H1 (cell line): ENCODE data around the gene KCNAB3. TPM values are rescaled to one million over a fixed set of nuclear protein-coding genes. Genes with fewer than 3 reads are reported as not detected.

ENCODE experiments used
- CTCF ChIA-PET: fragments of 300-600 bp; sonication (Branson Sonifier 250); formaldehyde crosslinking; loops from one replicate; lab custom pipeline; 2021; ENCODE audit not compliant: partially characterized antibody; lab: Charles Lee
- POLR2A ChIA-PET: fragments of 300-600 bp; sonication (Branson Sonifier 250); formaldehyde crosslinking; loops from one replicate; lab custom pipeline; 2021; ENCODE audit warnings: inconsistent platforms; ENCODE audit not compliant: partially characterized antibody; lab: Charles Lee
- DNase-seq, 2 experiments: peaks; one replicate each; pipeline versions ENCODE4 v3.0.0 to v3.0.0-alpha.2; 2010 to 2022; ENCODE audit warnings: low spot score in 2 of 2, low read depth in 1 of 2, mixed read lengths in 1 of 2
- FAIRE-seq: peaks from 2 replicates; lab custom pipeline; 2011; peaks lifted over from hg19 to GRCh38; lab: Jason Lieb, UNC
- H2AFZ ChIP-seq: 2 replicates; pipeline ENCODE4 v1.8.1; 2012; ENCODE audit warnings: low read length, inconsistent platforms
- H2AK5ac ChIP-seq: 2 replicates; pipeline ENCODE4 v1.6.1; 2013; ENCODE audit warnings: low read depth, low read length
- H2BK120ac ChIP-seq: replicated peaks from 2 replicates; pipeline ENCODE3; 2013; ENCODE audit warnings: low read depth, low read length, inconsistent platforms
- H2BK12ac ChIP-seq: 2 replicates; pipeline ENCODE4 v1.6.1; 2013; ENCODE audit warnings: low read depth, low read length
- H2BK15ac ChIP-seq: 2 replicates; pipeline ENCODE4 v1.6.1; 2013; ENCODE audit warnings: low read length
- H2BK20ac ChIP-seq: 2 replicates; pipeline ENCODE4 v1.6.1; 2013; ENCODE audit warnings: low read length
- H2BK5ac ChIP-seq: 2 replicates; pipeline ENCODE4 v1.6.1; 2013; ENCODE audit warnings: low read depth, low read length
- H3K14ac ChIP-seq: 2 replicates; pipeline ENCODE4 v1.6.1; 2013; ENCODE audit warnings: inconsistent platforms; ENCODE audit not compliant: insufficient read length
- H3K18ac ChIP-seq: 2 replicates; pipeline ENCODE4 v1.6.1; 2013; ENCODE audit warnings: low read length; ENCODE audit errors: extremely low read depth
- H3K23ac ChIP-seq: 2 replicates; pipeline ENCODE4 v1.6.1; 2013; ENCODE audit warnings: inconsistent platforms; ENCODE audit not compliant: insufficient read length
- H3K23me2 ChIP-seq: 2 replicates; pipeline ENCODE4 v1.6.1; 2013; ENCODE audit warnings: low read depth, low read length
- H3K27ac ChIP-seq: 2 replicates; pipeline ENCODE4 v1.6.1; 2011; ENCODE audit warnings: low read depth, low read length, inconsistent platforms
- H3K27me3 ChIP-seq, 4 experiments: replicated peaks in 1 of 4; 1 replicate in 1 of 4; 2 replicates in 3 of 4; pipeline versions ENCODE4 v1.6.1 to v1.8.1; 2011 to 2013; ENCODE audit warnings: low read length in 3 of 4, mild to moderate bottlenecking in 3 of 4, inconsistent platforms in 2 of 4, mixed read lengths in 2 of 4, moderate library complexity in 1 of 4; ENCODE audit not compliant: control insufficient read depth in 3 of 4, insufficient read depth in 3 of 4; ENCODE audit errors: extremely low read depth in 1 of 4
- H3K36me3 ChIP-seq, 4 experiments: 2 replicates each; pipeline versions ENCODE4 v1.6.1 to v1.8.1; 2011 to 2013; ENCODE audit warnings: mild to moderate bottlenecking in 4 of 4, low read length in 3 of 4, moderate library complexity in 2 of 4, control low read depth in 1 of 4, inconsistent platforms in 1 of 4; ENCODE audit not compliant: insufficient read depth in 4 of 4, control insufficient read depth in 2 of 4
- H3K4ac ChIP-seq: replicated peaks from 2 replicates; pipeline ENCODE3; 2013; ENCODE audit warnings: low read length, low read depth, mixed read lengths, inconsistent platforms; ENCODE audit not compliant: insufficient read length
- H3K4me1 ChIP-seq, 4 experiments: replicated peaks in 1 of 4; 1 replicate in 1 of 4; 2 replicates in 3 of 4; pipeline versions ENCODE4 v1.6.1 to v1.8.1; 2011 to 2013; ENCODE audit warnings: low read length in 3 of 4, inconsistent platforms in 2 of 4, mixed read lengths in 1 of 4; ENCODE audit not compliant: insufficient read depth in 4 of 4, control insufficient read depth in 3 of 4
- H3K4me2 ChIP-seq, 2 experiments: 2 replicates each; pipeline versions ENCODE4 v1.6.1 to v1.8.1; 2011 to 2013; ENCODE audit warnings: low read depth in 2 of 2, low read length in 2 of 2, control low read depth in 1 of 2, inconsistent platforms in 1 of 2, mild to moderate bottlenecking in 1 of 2; ENCODE audit not compliant: insufficient read depth in 1 of 2
- H3K4me3 ChIP-seq, 4 experiments: fragments of 200-600, 300-600 bp in 1 of 4; sonication (generic), shearing (Covaris generic), sonication (Bioruptor Twin) in 1 of 4; 2 replicates each; pipeline versions ENCODE4 v1.5.1 to v1.8.1; 2011 to 2016; ENCODE audit warnings: low read length in 4 of 4, low read depth in 3 of 4, control low read depth in 2 of 4, inconsistent platforms in 2 of 4, mild to moderate bottlenecking in 2 of 4, mixed read lengths in 1 of 4, moderate library complexity in 1 of 4; ENCODE audit not compliant: insufficient read depth in 2 of 4; ENCODE audit errors: extremely low read depth in 1 of 4
- H3K56ac ChIP-seq: replicated peaks from 2 replicates; pipeline ENCODE3; 2013; ENCODE audit warnings: low read depth, mild to moderate bottlenecking, mixed read lengths, low read length, inconsistent platforms; ENCODE audit not compliant: insufficient read length
- H3K79me1 ChIP-seq: 2 replicates; pipeline ENCODE4 v1.6.1; 2013; ENCODE audit warnings: low read depth, low read length, control low read depth
- H3K79me2 ChIP-seq, 2 experiments: 2 replicates each; pipeline versions ENCODE4 v1.6.1 to v1.8.1; 2012 to 2013; ENCODE audit warnings: low read length in 2 of 2, mild to moderate bottlenecking in 2 of 2, inconsistent platforms in 1 of 2; ENCODE audit not compliant: insufficient read depth in 2 of 2, control insufficient read depth in 1 of 2
- H3K9ac ChIP-seq, 4 experiments: replicated peaks in 1 of 4; 1 replicate in 1 of 4; 2 replicates in 3 of 4; pipeline versions ENCODE4 v1.6.1 to v1.8.1; 2011 to 2013; ENCODE audit warnings: low read depth in 3 of 4, low read length in 3 of 4, control low read depth in 2 of 4, mild to moderate bottlenecking in 2 of 4, moderate library complexity in 2 of 4, inconsistent platforms in 1 of 4; ENCODE audit errors: extremely low read depth in 1 of 4
- H3K9me3 ChIP-seq, 2 experiments: 2 replicates each; pipeline versions ENCODE4 v1.6.1 to v1.8.1; 2012 to 2013; ENCODE audit warnings: mild to moderate bottlenecking in 2 of 2, moderate library complexity in 2 of 2, control low read depth in 1 of 2, inconsistent platforms in 1 of 2, low read depth in 1 of 2, low read length in 1 of 2, mixed read lengths in 1 of 2; ENCODE audit not compliant: insufficient read depth in 2 of 2
- H4K20me1 ChIP-seq, 2 experiments: replicated peaks in 1 of 2; 2 replicates each; pipeline versions ENCODE3 to v1.8.1; 2011 to 2013; ENCODE audit warnings: inconsistent platforms in 2 of 2, low read length in 2 of 2, mild to moderate bottlenecking in 1 of 2; ENCODE audit not compliant: insufficient read depth in 2 of 2, control insufficient read depth in 1 of 2
- H4K5ac ChIP-seq: 2 replicates; pipeline ENCODE4 v1.6.1; 2013; ENCODE audit warnings: low read length, low read depth, mixed read lengths, inconsistent platforms; ENCODE audit not compliant: insufficient read length
- H4K8ac ChIP-seq: 2 replicates; pipeline ENCODE4 v1.8.0; 2013; ENCODE audit warnings: mild to moderate bottlenecking, moderate library complexity, low read length, inconsistent platforms; ENCODE audit not compliant: insufficient read depth; ENCODE audit errors: extremely low read depth
- H4K91ac ChIP-seq: replicated peaks from 2 replicates; pipeline ENCODE3; 2013; ENCODE audit warnings: low read length, mixed read lengths, inconsistent platforms; ENCODE audit not compliant: insufficient read length
- CHD2 ChIP-seq: IDR thresholded peaks from 2 replicates; pipeline ENCODE4 v1.6.1; 2012; ENCODE audit warnings: low read length, improper control_type of control experiment
- HDAC2 ChIP-seq, 2 experiments: fragments of 300-600 bp in 1 of 2; sonication (generic) in 1 of 2; IDR thresholded peaks; 2 replicates each; pipeline ENCODE4 v1.6.1; 2011 to 2012; ENCODE audit warnings: low read depth in 2 of 2, low read length in 2 of 2, mild to moderate bottlenecking in 2 of 2, moderate library complexity in 2 of 2, borderline replicate concordance in 1 of 2, inconsistent platforms in 1 of 2
- SUZ12 ChIP-seq: fragments of 200-600 bp; sonication (generic); IDR thresholded peaks from 2 replicates; pipeline ENCODE4 v1.6.1; 2012; ENCODE audit warnings: mild to moderate bottlenecking, inconsistent platforms, low read length, moderate library complexity, mixed read lengths
- TBP ChIP-seq: IDR thresholded peaks from 2 replicates; pipeline ENCODE4 v1.6.1; 2011; ENCODE audit warnings: low read depth, low read length, improper control_type of control experiment
- TCF12 ChIP-seq: IDR thresholded peaks from 2 replicates; pipeline ENCODE4 v1.6.1; 2011; ENCODE audit warnings: low read depth, mild to moderate bottlenecking, low read length
- YY1 ChIP-seq: IDR thresholded peaks from 2 replicates; pipeline ENCODE4 v1.6.1; 2011; ENCODE audit warnings: low read depth, mild to moderate bottlenecking, low read length
- WGBS, 2 experiments: shearing (Covaris generic) in 1 of 2; methylation state at CpG; one replicate each; pipeline versions ENCODE4 v1.1.6 to v1.1.7; 2013 to 2015; ENCODE audit warnings: low lambda C conversion rate in 2 of 2, mixed read lengths in 2 of 2, inconsistent platforms in 1 of 2, low coverage in 1 of 2, missing lambda C conversion rate in 1 of 2; ENCODE audit not compliant: insufficient replicate concordance in 2 of 2, insufficient coverage in 1 of 2, insufficient read length in 1 of 2; ENCODE audit errors: extremely low coverage in 1 of 2, missing lambda C conversion rate in 1 of 2; 5-methylcytosine and 5-hydroxymethylcytosine counted together
- polyA plus RNA-seq, 7 experiments: library from polyadenylated mRNA; depleted of rRNA in 3 of 7; stranded (reverse) in 5 of 7; unstranded in 2 of 7; fragments of >200 nt in 5 of 7; fragments of 200-250 nt in 2 of 7; gene quantifications; 1 replicate in 5 of 7; 2 replicates in 1 of 7; 4 replicates in 1 of 7; pipeline versions ENCODE4 v1.2.1 to v1.2.3, GENCODE V29; 2011 to 2013; ENCODE audit warnings: missing spikeins in 2 of 7, mixed read lengths in 2 of 7
- total RNA-seq: library from RNA; stranded (reverse); fragmentation: NEBNext Ultra II Directional; extraction: Animal tissue kit (Norgen Biotek cat#: 25700); gene quantifications from 2 replicates; pipeline ENCODE4 v1.2.1, GENCODE V29; 2021

The KCNAB3 gene
- total and polyA plus RNA-seq, 2 of the 8 experiments (the other 6 are each of a cell fraction or from before 2014, with no cell fraction given), result 1.7 to 2.4 TPM

DNA sequence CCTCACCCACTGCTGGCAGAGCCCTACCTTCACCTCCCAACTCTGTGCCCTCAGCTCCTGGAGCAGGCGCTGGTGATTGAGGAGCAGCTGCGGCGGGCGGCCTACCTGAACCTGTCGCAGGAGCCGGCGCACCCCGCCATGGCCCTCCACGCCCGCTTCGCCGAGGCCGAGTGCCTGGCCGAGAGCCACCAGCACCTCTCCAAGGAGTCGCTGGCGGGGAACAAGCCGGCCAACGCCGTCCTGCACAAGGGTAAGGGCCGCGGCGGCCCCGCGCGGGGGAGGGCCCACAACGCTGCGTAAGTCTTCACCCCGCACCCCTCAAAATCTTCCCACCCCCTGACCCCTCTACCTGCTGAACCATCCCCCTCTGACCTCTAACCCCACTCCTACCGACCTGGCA, 20.6 kb downstream of the KCNAB3 start:
- Histone ChIP-seq H3K23ac (no peak overlapping the region), H3K4me3 (no peak overlapping the region), H3K56ac (no peak overlapping the region), H2BK20ac (no peak overlapping the region), H3K4me2 (no peak overlapping the region), H3K18ac (no peak overlapping the region), H3K14ac (no peak overlapping the region), H3K27me3 (no peaks in the 10 kb centered on the region), H3K4ac (no peak overlapping the region), H3K79me2 (no peaks in the 10 kb centered on the region), H2AK5ac (no peak overlapping the region), H3K23me2 (no peaks in the 10 kb centered on the region), H4K20me1 (no peaks in the 10 kb centered on the region), H2BK15ac (no peak overlapping the region), H3K4me1 (no peaks in the 10 kb centered on the region), H2BK12ac (no peak overlapping the region), H2AFZ (no peak overlapping the region), H3K9ac (no peak overlapping the region), H4K8ac (no peak overlapping the region), H3K79me1 (no peaks in the 10 kb centered on the region), H2BK120ac (no peak overlapping the region), H3K36me3 (peaks cover 0 to 3% (median 1%) of the 10 kb centered on the region in 4 experiments; a peak in 4 of 8 replicates), H3K27ac (no peak overlapping the region), H4K5ac (no peak overlapping the region), H2BK5ac (no peak overlapping the region), H3K9me3 (no peaks in the 10 kb centered on the region), H4K91ac (no peak overlapping the region)
- FAIRE-seq (no peak), DNase-seq (no peak)
- ChIA-PET POLR2A (no interaction called here), CTCF (interaction anchor here (1.6 to 6.0 kb wide), 2 partner anchors 80 to 108 kb away, joined by 3 to 57 read pairs; no protein-coding TSS in a partner anchor)
- TF ChIP-seq CHD2 (no peak), TCF12 (no peak), TBP (no peak), HDAC2 (IDR thresholded peaks at IDR 0.05; ENCODE audit: borderline replicate concordance in 1 of 2, low read depth in 2 of 2, low read length in 2 of 2) (no peak), YY1 (no peak), SUZ12 (no peak)
- 95% methylated on average over 18 of the region's 29 CpGs; no CpG with 5 or more reads in 1 of the 2 experiments for WGBS, 2 experiments
